Adipocyte (in vitro differentiated cells): ENCODE results near the gene PDE7B.

ENCODE experiments used
- DNase-seq: peaks from one replicate; pipeline ENCODE4 v3.0.0-alpha.2; 2015; ENCODE audit warnings: low read depth
- H3K27me3 ChIP-seq: replicated peaks from 2 replicates; pipeline ENCODE4 v1.7.0; 2013; ENCODE audit warnings: mild to moderate bottlenecking, low read length, moderate library complexity; ENCODE audit not compliant: control insufficient read depth, insufficient read depth
- H3K36me3 ChIP-seq: 2 replicates; pipeline ENCODE4 v1.7.0; 2013; ENCODE audit warnings: low read length, mild to moderate bottlenecking, moderate library complexity; ENCODE audit not compliant: control insufficient read depth, insufficient read depth, severe bottlenecking
- H3K4me1 ChIP-seq: 2 replicates; pipeline ENCODE4 v1.7.0; 2013; ENCODE audit warnings: mild to moderate bottlenecking, low read length, moderate library complexity; ENCODE audit not compliant: control insufficient read depth, insufficient read depth
- H3K4me3 ChIP-seq: 2 replicates; pipeline ENCODE4 v1.7.0; 2013; ENCODE audit warnings: mild to moderate bottlenecking, low read length, moderate library complexity
- H3K9ac ChIP-seq: 2 replicates; pipeline ENCODE4 v1.7.0; 2013; ENCODE audit warnings: mild to moderate bottlenecking, low read length, moderate library complexity
- H3K9me3 ChIP-seq: 2 replicates; pipeline ENCODE4 v1.7.0; 2013; ENCODE audit warnings: mild to moderate bottlenecking, low read length, moderate library complexity; ENCODE audit not compliant: control insufficient read depth

PDE7B gene

DNA sequence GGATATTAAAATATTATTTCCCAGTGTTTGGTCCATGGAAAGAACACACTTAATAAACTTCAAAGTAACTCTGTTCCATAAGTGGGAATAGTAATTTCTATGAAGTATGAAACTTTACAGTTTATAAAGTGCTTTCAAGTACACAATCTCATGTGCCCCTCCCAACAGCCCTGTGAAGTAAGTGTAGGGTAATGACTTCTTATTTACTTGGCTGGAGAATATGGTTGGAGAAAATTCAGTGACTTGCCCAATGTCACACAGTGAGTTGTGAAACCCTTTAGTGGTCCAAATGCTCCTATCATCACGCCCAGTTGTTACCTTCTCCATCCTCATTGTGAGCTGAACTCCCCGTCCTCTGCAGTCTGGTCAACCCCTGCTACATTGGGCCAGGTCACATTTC, 141.2 kb downstream of the PDE7B start:
- no peak overlapping the region for H3K4me3 ChIP-seq
- no peak overlapping the region for H3K9ac ChIP-seq
- no peaks in the 10 kb centered on the region for H3K36me3 ChIP-seq
- no peaks in the 10 kb centered on the region for H3K9me3 ChIP-seq
- peaks cover 22% of the 10 kb centered on the region for H3K4me1 ChIP-seq
- no peak for DNase-seq
- no peaks in the 10 kb centered on the region for H3K27me3 ChIP-seq

DNA sequence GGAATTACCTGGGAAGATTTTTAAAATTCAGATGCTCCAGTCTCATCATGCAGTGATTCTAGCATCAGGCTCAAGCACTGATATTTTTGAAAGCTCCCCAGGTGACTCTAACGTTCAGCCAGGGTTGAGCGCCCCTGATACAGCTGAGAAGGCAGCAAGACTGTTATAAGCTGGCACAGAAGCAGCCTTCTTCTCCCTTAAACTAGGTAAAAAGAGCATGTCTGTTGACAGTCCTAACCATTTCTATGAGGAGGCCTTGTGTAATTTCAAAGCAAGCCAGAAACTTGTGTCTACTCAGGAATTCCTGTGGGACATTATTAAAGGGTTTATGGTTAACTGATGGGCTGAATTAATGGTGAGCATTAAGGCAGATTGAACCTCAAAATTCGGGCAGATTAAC, 141.9 kb downstream of the PDE7B start:
- Histone ChIP-seq H3K9ac (no peak overlapping the region), H3K9me3 (no peaks in the 10 kb centered on the region), H3K27me3 (no peaks in the 10 kb centered on the region), H3K4me1 (peaks cover 22% of the 10 kb centered on the region), H3K36me3 (no peaks in the 10 kb centered on the region), H3K4me3 (no peak overlapping the region)
- no peak for DNase-seq

DNA sequence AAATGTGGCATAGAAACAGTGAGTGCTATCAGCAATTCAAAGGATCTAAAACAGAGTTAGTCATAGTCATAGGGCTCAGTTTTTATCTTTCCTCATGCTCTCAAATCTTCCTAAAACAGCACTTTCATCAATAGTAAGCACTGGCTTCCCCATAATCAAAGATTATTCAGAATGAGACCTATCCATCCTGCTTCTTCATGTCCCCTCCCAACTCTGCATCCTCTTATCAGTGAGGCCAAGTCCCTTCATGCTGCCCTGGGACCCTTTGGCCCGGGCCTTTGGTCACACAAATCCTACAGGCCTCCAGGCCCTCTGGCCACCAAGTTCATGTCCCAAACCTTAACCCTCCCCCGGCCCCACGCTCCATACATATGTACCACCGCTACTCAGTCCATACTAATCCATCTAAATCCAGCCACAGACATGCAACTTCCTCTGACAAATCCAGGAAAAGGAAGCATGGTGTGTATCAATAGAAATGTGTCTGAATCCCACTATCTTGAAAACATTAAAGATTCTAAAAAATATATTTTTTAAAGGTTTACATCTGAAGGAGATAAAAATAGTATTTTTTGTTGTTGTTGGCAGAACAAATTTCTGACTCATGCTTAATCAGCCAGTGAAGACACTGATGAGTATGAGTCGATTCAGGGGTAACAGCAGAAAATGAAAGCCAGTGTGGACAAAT, 143.5 kb downstream of the PDE7B start:
- Histone ChIP-seq H3K9me3 (no peaks in the 10 kb centered on the region), H3K36me3 (no peaks in the 10 kb centered on the region), H3K27me3 (no peaks in the 10 kb centered on the region), H3K9ac (peak overlapping the region; percentile 53), H3K4me1 (peaks cover 22% of the 10 kb centered on the region), H3K4me3 (no peak overlapping the region)
- DNase-seq = peak; percentile 71

DNA sequence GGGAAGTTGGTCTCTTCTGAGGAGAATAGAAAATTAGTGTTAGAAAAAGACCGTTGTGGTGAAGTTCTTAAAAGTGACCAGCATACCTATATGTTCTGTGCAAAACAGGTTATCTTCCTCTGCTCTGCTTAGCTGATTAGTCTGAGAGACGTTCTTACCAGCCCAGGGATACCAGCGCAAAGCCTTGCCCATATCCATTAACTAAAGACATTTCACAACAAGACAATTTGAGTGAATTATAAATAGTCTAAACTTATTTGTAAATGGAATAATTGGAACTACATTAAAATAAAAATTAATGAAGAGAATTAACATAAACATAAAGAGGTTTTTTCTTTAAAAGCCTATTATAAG, 144.0 kb downstream of the PDE7B start:
- Histone ChIP-seq H3K36me3 (no peaks in the 10 kb centered on the region), H3K4me1 (peaks cover 22% of the 10 kb centered on the region), H3K9me3 (peaks cover 3% of the 10 kb centered on the region), H3K9ac (no peak overlapping the region), H3K27me3 (no peaks in the 10 kb centered on the region), H3K4me3 (no peak overlapping the region)
- DNase-seq = no peak

DNA sequence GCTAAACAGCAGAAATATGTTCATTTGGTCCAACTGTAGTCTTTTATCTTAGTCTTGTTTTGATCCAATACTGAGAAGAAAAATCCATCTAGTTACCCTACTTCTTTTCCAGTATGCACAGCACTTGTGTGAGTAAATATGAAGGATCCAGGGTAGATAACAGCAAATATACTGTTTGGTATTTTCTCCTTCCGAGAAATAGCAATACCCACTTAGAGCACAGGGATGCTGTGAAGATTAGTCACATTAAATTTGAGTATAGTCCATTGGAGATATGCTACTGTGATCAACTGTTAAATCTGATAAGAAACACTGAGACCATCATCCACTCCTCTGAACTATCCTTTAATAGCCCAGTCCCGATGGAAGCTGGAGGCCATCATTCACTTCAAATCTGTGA, 145.2 kb downstream of the PDE7B start:
- no peak overlapping the region for H3K4me3 ChIP-seq
- DNase-seq = no peak
- no peaks in the 10 kb centered on the region for H3K27me3 ChIP-seq
- H3K4me1 ChIP-seq = peaks cover 22% of the 10 kb centered on the region
- H3K36me3 ChIP-seq = no peaks in the 10 kb centered on the region
- H3K9ac ChIP-seq = no peak overlapping the region
- peaks cover 4% of the 10 kb centered on the region for H3K9me3 ChIP-seq

DNA sequence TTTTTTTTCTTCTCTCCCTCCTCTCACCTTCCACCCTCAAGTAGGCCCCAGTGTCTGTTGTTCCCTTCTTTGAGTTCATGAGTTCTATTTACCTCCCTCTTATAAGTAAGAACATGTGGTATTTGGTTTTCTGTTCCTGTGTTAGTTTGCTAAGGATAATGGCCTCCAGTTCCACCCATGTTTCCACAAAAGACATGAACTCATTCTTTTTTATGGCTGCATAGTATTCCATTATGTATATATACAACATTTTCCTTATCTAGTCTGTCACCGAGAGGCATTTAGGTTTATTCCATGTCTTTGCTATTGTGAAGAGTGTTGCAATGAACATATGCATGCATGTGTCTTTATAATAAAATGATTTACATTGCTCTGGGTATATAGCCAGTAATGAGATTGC, 147.9 kb downstream of the PDE7B start:
- no peak overlapping the region for H3K9ac ChIP-seq
- no peaks in the 10 kb centered on the region for H3K36me3 ChIP-seq
- H3K9me3 ChIP-seq = peaks cover 4% of the 10 kb centered on the region
- peaks cover 12% of the 10 kb centered on the region for H3K4me1 ChIP-seq
- no peaks in the 10 kb centered on the region for H3K27me3 ChIP-seq
- DNase-seq = no peak
- no peak overlapping the region for H3K4me3 ChIP-seq

DNA sequence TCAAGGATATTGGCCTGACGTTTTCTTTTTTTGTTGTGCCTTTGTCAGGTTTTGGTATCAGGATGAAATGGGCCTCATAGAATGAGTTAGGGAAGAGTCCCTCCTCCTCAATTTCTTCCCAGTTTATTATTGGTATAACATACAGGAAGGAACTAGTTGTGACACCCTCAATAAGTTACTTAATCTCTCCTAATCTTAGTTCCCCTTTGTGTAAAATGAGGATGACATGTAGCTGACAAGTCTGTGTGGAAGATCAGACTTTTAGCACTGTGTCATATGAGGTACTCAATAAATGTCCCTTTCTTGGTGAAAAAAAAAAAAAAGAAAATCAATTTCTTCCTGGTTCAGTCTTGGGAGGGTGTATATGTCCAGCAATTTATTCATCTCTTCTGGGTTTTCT, 155.8 kb downstream of the PDE7B start:
- Histone ChIP-seq H3K9ac (no peak overlapping the region), H3K9me3 (no peaks in the 10 kb centered on the region), H3K4me1 (peaks cover 19% of the 10 kb centered on the region), H3K27me3 (no peaks in the 10 kb centered on the region), H3K4me3 (no peak overlapping the region), H3K36me3 (no peaks in the 10 kb centered on the region)
- DNase-seq = no peak

DNA sequence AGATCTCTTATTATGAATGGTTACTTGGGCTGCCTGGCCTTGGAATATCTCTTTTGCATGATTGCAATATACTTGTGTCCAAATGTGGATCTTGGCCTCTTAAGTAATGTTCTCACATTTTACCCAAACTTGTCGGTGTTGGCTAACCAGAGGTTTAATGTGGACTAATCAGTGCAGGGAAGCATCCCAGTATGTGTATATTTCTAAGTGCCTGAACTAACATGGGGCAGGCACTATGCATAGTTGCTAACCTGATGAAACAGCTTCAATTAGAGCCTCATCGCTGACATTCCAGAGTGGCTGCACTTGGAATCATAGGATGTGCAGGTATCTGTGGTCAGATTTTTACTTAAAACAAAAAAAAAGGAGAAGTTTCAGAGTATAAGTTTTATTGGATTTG, 160.0 kb downstream of the PDE7B start:
- Histone ChIP-seq H3K4me3 (peak overlapping the region; percentile 60), H3K9ac (peak overlapping the region; percentile 58), H3K36me3 (no peaks in the 10 kb centered on the region), H3K9me3 (no peaks in the 10 kb centered on the region), H3K27me3 (no peaks in the 10 kb centered on the region), H3K4me1 (peaks cover 45% of the 10 kb centered on the region)
- DNase-seq = peak; percentile 44

DNA sequence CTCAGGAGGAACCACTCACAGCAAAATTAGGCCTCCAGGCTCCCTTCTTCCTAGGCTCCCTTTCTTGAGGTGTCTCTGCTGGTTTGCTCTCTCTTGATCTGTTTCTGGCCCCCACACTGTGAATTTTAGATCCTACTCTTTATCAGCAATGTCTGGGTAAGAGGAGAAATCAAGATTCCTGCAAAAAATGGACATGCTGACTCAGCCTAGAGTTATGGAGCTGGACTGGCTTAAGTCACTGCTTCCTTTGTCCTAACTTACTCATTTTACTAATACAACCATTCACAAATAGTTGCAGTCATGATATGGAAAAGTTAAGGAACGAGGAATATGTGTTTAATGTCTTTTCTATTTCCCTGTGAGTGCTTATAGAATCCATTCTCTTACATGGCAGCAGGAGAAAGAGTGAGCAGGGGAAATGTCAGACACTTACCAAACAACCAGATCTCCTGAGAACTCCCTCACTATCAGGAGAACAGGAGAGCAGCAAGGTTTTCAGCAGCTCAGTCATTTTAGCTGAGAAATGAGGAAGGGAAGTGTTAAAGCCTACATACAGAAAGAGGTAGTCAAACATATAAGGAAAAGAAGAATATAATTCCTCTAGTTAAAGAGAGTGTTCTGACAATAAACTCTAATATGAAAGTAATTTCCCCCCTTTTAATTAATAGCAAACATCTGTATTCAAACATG, 160.8 kb downstream of the PDE7B start:
- H3K36me3 ChIP-seq = no peaks in the 10 kb centered on the region
- H3K9ac ChIP-seq = peak overlapping the region; percentile 58
- H3K27me3 ChIP-seq = no peaks in the 10 kb centered on the region
- H3K4me3 ChIP-seq = peak overlapping the region; percentile 60
- H3K4me1 ChIP-seq = peaks cover 45% of the 10 kb centered on the region
- DNase-seq = peak; percentile 72
- H3K9me3 ChIP-seq = no peaks in the 10 kb centered on the region

DNA sequence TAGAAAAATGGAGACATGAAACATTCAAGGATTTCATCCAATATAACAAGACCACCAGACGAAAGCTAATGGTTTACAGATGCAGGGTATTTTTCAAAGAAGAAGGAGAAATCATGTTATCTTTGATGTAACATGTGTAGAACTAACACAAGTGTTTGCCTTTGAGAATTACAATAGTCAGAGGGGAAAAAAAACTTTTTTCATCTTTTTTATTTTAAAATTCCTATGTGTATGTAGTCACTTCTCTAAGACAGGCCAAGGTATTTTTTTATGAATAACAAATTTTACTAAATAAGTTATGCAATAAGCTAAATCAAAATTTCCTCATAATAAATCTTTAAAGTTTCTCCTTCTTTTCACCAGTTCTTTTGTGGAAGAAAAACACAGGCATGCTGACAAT, 161.4 kb downstream of the PDE7B start:
- peak overlapping the region; percentile 60 for H3K4me3 ChIP-seq
- no peaks in the 10 kb centered on the region for H3K9me3 ChIP-seq
- peaks cover 45% of the 10 kb centered on the region for H3K4me1 ChIP-seq
- no peaks in the 10 kb centered on the region for H3K36me3 ChIP-seq
- H3K27me3 ChIP-seq = no peaks in the 10 kb centered on the region
- H3K9ac ChIP-seq = peak overlapping the region; percentile 58
- peak; percentile 51 for DNase-seq

DNA sequence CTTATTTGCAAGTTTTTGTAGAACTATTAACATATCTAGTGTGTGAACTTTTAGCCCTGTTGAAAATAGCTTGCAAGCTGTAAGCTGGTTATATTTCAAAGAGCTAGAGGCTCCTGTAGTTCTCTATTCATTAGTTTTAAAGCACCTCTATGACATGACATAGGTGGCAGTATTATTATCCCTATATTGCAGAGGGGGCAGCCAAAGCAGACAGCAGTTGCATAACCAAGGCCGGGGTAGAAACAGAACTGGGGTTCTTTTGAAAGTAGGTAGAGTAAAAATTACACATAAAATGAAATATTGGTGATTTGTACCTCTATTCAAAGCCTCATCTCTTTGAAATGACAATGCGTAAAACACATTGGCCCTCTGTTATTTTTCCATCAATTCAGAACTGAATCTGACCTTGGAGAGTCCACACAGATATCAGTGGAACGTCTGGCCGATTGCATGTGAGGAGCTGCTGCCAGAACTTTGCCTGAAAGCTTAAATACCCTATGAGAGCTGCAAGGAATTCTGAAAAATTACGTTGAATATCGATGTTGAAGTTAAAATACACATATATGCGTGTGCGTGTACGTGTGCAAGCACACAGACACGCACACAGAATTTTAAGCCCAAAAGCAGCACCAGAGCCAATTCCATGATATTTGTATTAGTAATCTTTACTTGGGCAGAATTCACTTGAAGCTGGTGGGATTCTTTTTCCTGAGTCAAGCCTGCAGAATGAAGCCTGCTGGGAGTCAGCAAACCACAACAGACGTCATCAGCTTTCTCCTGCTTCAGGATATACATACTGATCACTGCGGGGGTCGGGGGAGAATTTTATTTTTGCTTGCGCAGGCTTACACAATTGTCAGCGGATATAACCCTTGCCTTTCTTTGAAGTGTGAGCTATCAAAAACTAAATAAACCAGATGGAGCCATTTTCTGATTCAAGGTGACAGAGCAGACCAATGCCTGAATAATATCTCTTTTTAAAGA, 163.2 kb downstream of the PDE7B start:
- no peaks in the 10 kb centered on the region for H3K36me3 ChIP-seq
- no peaks in the 10 kb centered on the region for H3K27me3 ChIP-seq
- H3K4me1 ChIP-seq = peaks cover 45% of the 10 kb centered on the region
- DNase-seq = peak; percentile 96
- H3K9ac ChIP-seq = peak overlapping the region; percentile 48
- H3K9me3 ChIP-seq = no peaks in the 10 kb centered on the region
- peak overlapping the region; percentile 62 for H3K4me3 ChIP-seq
